ENCODE data around the gene IRX4.

IRX4 gene

GRCh38 chr5:1834022-1834551, 48.6 kb downstream of the IRX4 start:
- DNase-seq, result no peak

GRCh38 chr5:1833264-1834021, 49.3 kb downstream of the IRX4 start:
- DNase-seq, result no peak

- DNase-seq, result no peak
Observed at GRCh38 chr5:1832511-1833250, 50.0 kb downstream of the IRX4 start.

- no peak for DNase-seq
Observed at GRCh38 chr5:1831677-1832313, 50.9 kb downstream of the IRX4 start.

GRCh38 chr5:1831257-1831656, 51.5 kb downstream of the IRX4 start:
- no peak for DNase-seq

GRCh38 chr5:1830571-1831228, 52.0 kb downstream of the IRX4 start:
- no peak for DNase-seq

- DNase-seq, result no peak
Observed at GRCh38 chr5:1827886-1828397, 54.8 kb downstream of the IRX4 start.
